T-cell (primary cell): ENCODE results near the gene ATP8A1. TPM values are rescaled to one million over a fixed set of nuclear protein-coding genes. Genes with fewer than 3 reads are reported as not detected.
A peak's percentile ranks its signal among the peaks of the same experiment; 100 is the strongest.

Experiments
- ATAC-seq, 4 experiments: fragments of 200-7000 bp in 3 of 4; fragments of 150-1000 bp in 1 of 4; cut with Tn5 transposase; replicated peaks in 1 of 4; 1 replicate in 3 of 4; 2 replicates in 1 of 4; pipeline ENCODE4 v1.10.0; 2021; ENCODE audit warnings: moderate library complexity in 3 of 4, mild to moderate bottlenecking in 2 of 4, moderate number of reproducible peaks in 1 of 4
- CTCF ChIA-PET, 2 donors: fragments of 300-600 bp; sonication (Branson Sonifier 250); formaldehyde crosslinking; loops; one replicate each; lab custom pipeline; 2022; ENCODE audit warnings: antibody characterized with exemption in 2 of 2; lab: Charles Lee
- POLR2A ChIA-PET, 2 donors: fragments of 300-600 bp; sonication (Branson Sonifier 250); formaldehyde crosslinking; loops; one replicate each; lab custom pipeline; 2022; ENCODE audit warnings: antibody characterized with exemption in 2 of 2; lab: Charles Lee
- DNase-seq, 35 experiments: peaks; one replicate each; pipeline versions ENCODE4 v3.0.0 to v3.0.0-alpha.2; 2013 to 2023
- H3K27ac ChIP-seq: one replicate; pipeline ENCODE4 v1.5.1; 2013; ENCODE audit warnings: low read length
- H3K27me3 ChIP-seq, 2 experiments: replicated peaks in 1 of 2; 1 replicate in 1 of 2; 2 replicates in 1 of 2; pipeline versions ENCODE4 v1.6.1 to v1.7.0; 2013; ENCODE audit warnings: low read length in 1 of 2, mixed read lengths in 1 of 2; ENCODE audit not compliant: control insufficient read depth in 2 of 2, insufficient read depth in 2 of 2; ENCODE audit errors: extremely low read depth in 1 of 2
- H3K36me3 ChIP-seq, 2 donors: 1 replicate in 1 of 2; 2 replicates in 1 of 2; pipeline versions ENCODE4 v1.6.1 to v1.7.0; 2013; ENCODE audit warnings: low read length in 1 of 2; ENCODE audit not compliant: control insufficient read depth in 2 of 2, insufficient read depth in 1 of 2; ENCODE audit errors: extremely low read depth in 1 of 2
- H3K4me1 ChIP-seq, 2 experiments: 1 replicate in 1 of 2; 2 replicates in 1 of 2; pipeline versions ENCODE4 v1.6.1 to v1.7.0; 2013; ENCODE audit warnings: low read length in 2 of 2, mixed read lengths in 1 of 2; ENCODE audit not compliant: insufficient read depth in 2 of 2, control insufficient read depth in 1 of 2; ENCODE audit errors: extremely low read depth in 1 of 2
- H3K4me3 ChIP-seq, 2 donors: 1 replicate in 1 of 2; 2 replicates in 1 of 2; pipeline versions ENCODE4 v1.5.1 to v1.7.0; 2013; ENCODE audit warnings: mild to moderate bottlenecking in 2 of 2, low read length in 1 of 2, moderate library complexity in 1 of 2; ENCODE audit not compliant: control insufficient read depth in 1 of 2; ENCODE audit errors: extremely low read depth in 1 of 2
- H3K9me3 ChIP-seq: 2 replicates; pipeline ENCODE4 v1.7.0; 2013
- H3K27ac Mint-ChIP-seq, 2 donors: one replicate each; pipeline ENCODE4 v1.8.0; 2020 to 2021; ENCODE audit warnings: mild to moderate bottlenecking in 2 of 2, mixed read lengths in 2 of 2
- H3K27me3 Mint-ChIP-seq, 2 donors: one replicate each; pipeline ENCODE4 v1.8.0; 2021 to 2022; ENCODE audit warnings: mixed read lengths in 2 of 2
- H3K36me3 Mint-ChIP-seq: one replicate; pipeline ENCODE4 v1.8.0; 2021; ENCODE audit warnings: mixed read lengths
- H3K4me1 Mint-ChIP-seq, 3 donors: one replicate each; pipeline ENCODE4 v1.8.0; 2020 to 2022; ENCODE audit warnings: mixed read lengths in 3 of 3, mild to moderate bottlenecking in 1 of 3
- H3K4me3 Mint-ChIP-seq, 3 donors: one replicate each; pipeline ENCODE4 v1.8.0; 2020 to 2022; ENCODE audit warnings: mild to moderate bottlenecking in 3 of 3, mixed read lengths in 3 of 3, moderate library complexity in 3 of 3
- H3K9me3 Mint-ChIP-seq, 3 donors: one replicate each; pipeline ENCODE4 v1.8.0; 2020 to 2022; ENCODE audit warnings: mixed read lengths in 3 of 3
- WGBS: methylation state at CpG from one replicate; pipeline ENCODE4 v1.1.5; 2013; ENCODE audit warnings: missing lambda C conversion rate; ENCODE audit not compliant: insufficient coverage; 5-methylcytosine and 5-hydroxymethylcytosine counted together
- total RNA-seq, 35 experiments: library from RNA in 6 of 35; stranded (reverse) in 6 of 35; fragments of 120-200 nt in 1 of 35; gene quantifications; one replicate each; pipeline versions ENCODE4 v1.2.1 to v1.2.4 and lab custom pipeline; 2013 to 2026

Gene ATP8A1
- total RNA-seq, 5 donors from 2014 or later (not counting 1 experiment from before 2014, with no cell fraction given), result 33.7 to 73.2 (median 47.8) TPM

- Mint-ChIP-seq H3K36me3 (no peaks in the 10 kb centered on the region), H3K9me3 (peaks cover 0 to 3% (median 0%) of the 10 kb centered on the region in 3 donors), H3K27me3 (peaks cover 1 to 3% of the 10 kb centered on the region in 2 donors), H3K4me3 (no peak overlapping the region), H3K4me1 (peaks cover 7 to 8% (median 8%) of the 10 kb centered on the region in 3 donors), H3K27ac (no peak overlapping the region)
- Histone ChIP-seq H3K4me1 (peaks cover 0 to 8% of the 10 kb centered on the region in 2 experiments), H3K36me3 (no peaks in the 10 kb centered on the region), H3K27ac (no peak overlapping the region), H3K9me3 (no peaks in the 10 kb centered on the region), H3K4me3 (no peak overlapping the region), H3K27me3 (no peaks in the 10 kb centered on the region)
- DNase-seq (no peak), ATAC-seq (no peak)
- ChIA-PET POLR2A (no interaction called here), CTCF (interaction anchor here (0.5 kb wide), 2 partner anchors 27 to 51 kb away, joined by 4 to 7 read pairs; partner anchors contain the start of gene ATP8A1 (in 1 of the 2))
Observed at GRCh38 chr4:42683393-42683792, 26.5 kb upstream of the ATP8A1 start.

DNA sequence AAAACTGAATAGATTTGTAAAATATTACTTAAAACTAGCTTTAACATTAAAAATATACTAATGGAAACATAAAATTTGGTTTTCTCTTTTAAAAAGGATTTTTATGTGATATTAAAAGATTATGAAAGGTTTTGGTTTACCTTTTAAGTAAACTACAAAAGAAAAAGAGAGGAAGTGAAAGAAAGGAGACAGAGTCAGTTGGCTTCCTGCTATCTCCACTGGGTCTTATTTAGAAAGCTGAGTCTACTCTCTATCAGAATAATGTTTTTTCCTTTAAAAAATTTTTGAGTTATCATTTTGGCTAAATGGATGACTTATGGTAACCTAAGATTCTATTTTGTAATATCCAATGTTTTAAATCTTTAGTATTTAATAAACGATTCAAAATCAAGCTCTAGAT, 21.6 kb upstream of the ATP8A1 start:
- no peaks in the 10 kb centered on the region for H3K27me3 Mint-ChIP-seq
- ChIA-PET CTCF (interaction anchor here in 1 of 2 donors (0.9 to 1.3 kb wide), 2 partner anchors 9 to 31 kb away, joined by 3 to 5 read pairs; no protein-coding TSS in a partner anchor), POLR2A (interaction anchor here in 1 of 2 donors (0.6 kb wide), 1 partner anchor 22 kb away, joined by 3 read pairs; the partner anchor contains the start of gene ATP8A1)
- WGBS, result no CpG with 5 or more reads among the region's 1 CpG
- peak overlapping the region in 1 of 2 donors; percentile 16 for H3K27ac Mint-ChIP-seq
- H3K4me3 Mint-ChIP-seq, result no peak overlapping the region
- H3K4me1 Mint-ChIP-seq, result peaks cover 15 to 18% (median 16%) of the 10 kb centered on the region in 3 donors
- no peaks in the 10 kb centered on the region for H3K36me3 Mint-ChIP-seq
- Histone ChIP-seq H3K4me3 (no peak overlapping the region), H3K4me1 (peaks cover 7 to 17% of the 10 kb centered on the region in 2 experiments), H3K9me3 (no peaks in the 10 kb centered on the region), H3K27me3 (no peaks in the 10 kb centered on the region), H3K36me3 (no peaks in the 10 kb centered on the region), H3K27ac (no peak overlapping the region)
- ATAC-seq (peak in 2 of 4 experiments; percentile 49 to 56), DNase-seq (peak in 1 of 35 experiments; percentile 14)
- H3K9me3 Mint-ChIP-seq, result peaks cover 0 to 3% (median 0%) of the 10 kb centered on the region in 3 donors

DNA sequence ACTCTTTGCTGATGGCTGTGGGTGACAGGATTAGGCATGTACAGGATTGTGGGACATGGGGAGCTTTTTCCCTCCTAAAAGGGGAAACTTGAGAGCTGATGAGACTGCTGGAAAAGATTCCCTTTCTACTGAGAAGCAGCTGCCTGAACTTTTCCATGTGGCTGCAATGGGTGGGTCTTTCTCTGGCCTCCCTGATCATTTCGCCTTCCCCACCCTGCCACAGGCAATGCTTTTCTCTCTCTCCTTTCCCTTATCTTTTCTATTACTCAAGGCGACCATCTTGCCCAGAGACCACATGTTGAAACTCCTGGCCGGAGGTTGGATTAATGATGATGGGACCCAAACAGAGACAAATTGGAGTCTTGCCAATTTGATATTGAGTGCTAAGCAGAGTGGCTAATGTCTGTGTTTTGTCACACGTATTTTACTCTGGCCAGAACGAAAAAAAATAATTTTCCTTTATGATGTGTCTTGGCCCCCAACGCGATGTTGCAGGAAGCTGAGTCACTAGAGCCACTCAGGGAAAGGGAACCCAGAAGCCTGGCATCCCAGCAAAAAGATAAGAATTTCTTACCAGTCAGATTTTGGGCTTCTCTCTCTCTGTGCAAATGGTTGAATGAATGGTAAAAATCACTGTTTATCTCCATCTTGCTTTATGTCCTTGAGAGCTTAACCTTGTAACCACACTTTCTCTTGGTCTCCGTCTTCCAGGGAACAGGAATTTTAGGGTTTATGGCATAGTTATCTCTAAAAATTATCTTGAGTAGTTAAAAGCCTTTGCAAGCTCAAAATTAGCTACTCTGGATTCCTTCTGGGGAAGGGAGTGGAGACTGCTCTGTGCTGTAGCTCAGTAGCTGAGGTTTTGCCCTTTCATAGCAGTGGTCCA, 19.4 kb upstream of the ATP8A1 start:
- ATAC-seq (no peak), DNase-seq (no peak)
- H3K4me3 ChIP-seq, result no peak overlapping the region
- Mint-ChIP-seq H3K9me3 (peaks cover 0 to 3% (median 0%) of the 10 kb centered on the region in 3 donors), H3K36me3 (no peaks in the 10 kb centered on the region), H3K4me1 (peaks cover 35 to 37% (median 36%) of the 10 kb centered on the region in 3 donors), H3K27ac (no peak overlapping the region), H3K4me3 (no peak overlapping the region), H3K27me3 (no peaks in the 10 kb centered on the region)
- WGBS, result 93% methylated on average over 5 of the region's 8 CpGs
- no peaks in the 10 kb centered on the region for H3K27me3 ChIP-seq
- H3K9me3 ChIP-seq, result no peaks in the 10 kb centered on the region
- no peaks in the 10 kb centered on the region for H3K36me3 ChIP-seq
- H3K4me1 ChIP-seq, result peaks cover 19 to 36% of the 10 kb centered on the region in 2 experiments
- CTCF ChIA-PET, result no interaction called here
- no peak overlapping the region for H3K27ac ChIP-seq
- POLR2A ChIA-PET, result interaction anchor here in 1 of 2 donors (0.6 kb wide), 1 partner anchor 54 kb away, joined by 3 read pairs; no protein-coding TSS in a partner anchor

GRCh38 chr4:42673082-42673425, 16.1 kb upstream of the ATP8A1 start:
- peak overlapping the region in 1 of 3 donors; percentile 51 for H3K4me3 Mint-ChIP-seq
- no peaks in the 10 kb centered on the region for H3K9me3 ChIP-seq
- H3K9me3 Mint-ChIP-seq, result no peaks in the 10 kb centered on the region
- H3K27ac Mint-ChIP-seq, result peak overlapping the region; percentile 80 to 94
- H3K36me3 ChIP-seq, result no peaks in the 10 kb centered on the region
- H3K36me3 Mint-ChIP-seq, result no peaks in the 10 kb centered on the region
- no CpG with 5 or more reads among the region's 2 CpGs for WGBS
- peaks cover 43 to 46% (median 43%) of the 10 kb centered on the region in 3 donors for H3K4me1 Mint-ChIP-seq
- H3K27me3 Mint-ChIP-seq, result no peaks in the 10 kb centered on the region
- POLR2A ChIA-PET, result interaction anchor here in 1 of 2 donors (1.7 kb wide), 1 partner anchor 16 kb away, joined by 12 read pairs; the partner anchor contains the start of gene ATP8A1
- peaks cover 29 to 34% of the 10 kb centered on the region in 2 experiments for H3K4me1 ChIP-seq
- peak overlapping the region; percentile 68 for H3K27ac ChIP-seq
- no peaks in the 10 kb centered on the region for H3K27me3 ChIP-seq
- CTCF ChIA-PET, result interaction anchor here in 1 of 2 donors (1.9 kb wide), 1 partner anchor 16 kb away, joined by 5 read pairs; the partner anchor contains the start of gene ATP8A1
- DNase-seq, result peak in 9 of 35 experiments; percentile 3 to 40 (median 11)
- no peak overlapping the region for H3K4me3 ChIP-seq
- ATAC-seq, result peak in 3 of 4 experiments; percentile 30 to 43 (median 31)

DNA sequence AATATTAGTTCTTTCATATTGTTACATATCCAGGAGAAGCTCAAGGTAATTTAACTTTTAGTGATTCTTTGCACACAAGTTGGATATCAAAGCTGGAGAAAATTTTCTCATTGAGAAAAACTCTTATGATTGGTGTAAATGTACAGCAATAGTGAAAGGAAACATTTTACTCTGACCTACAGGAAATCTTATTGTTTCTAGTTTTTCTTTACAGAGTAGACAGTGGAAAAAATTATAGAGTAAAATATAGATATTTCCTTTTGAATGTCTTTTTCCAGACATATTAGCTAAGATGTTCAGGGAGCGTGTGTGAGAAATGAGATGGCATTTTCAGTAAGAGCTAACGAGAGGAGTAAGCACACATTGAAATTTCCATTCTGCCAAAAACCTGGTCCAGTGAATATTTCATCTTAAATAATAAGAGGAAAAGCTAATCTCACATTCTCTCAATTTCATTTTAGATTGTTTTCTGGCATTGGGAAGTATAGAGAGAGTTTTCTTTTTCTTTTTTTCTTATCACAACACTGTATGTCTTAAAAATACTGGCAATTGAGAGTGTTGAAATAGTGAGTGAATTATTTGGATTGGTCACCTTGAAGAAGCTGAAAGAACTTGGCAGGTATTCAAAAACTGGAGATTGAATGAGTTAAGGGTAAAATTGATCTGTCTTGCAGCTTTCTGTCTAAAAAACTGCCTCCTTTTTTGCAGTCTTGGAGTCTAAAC, 15.6 kb upstream of the ATP8A1 start:
- ATAC-seq, result no peak
- Histone ChIP-seq H3K9me3 (no peaks in the 10 kb centered on the region), H3K36me3 (no peaks in the 10 kb centered on the region), H3K4me3 (no peak overlapping the region), H3K4me1 (peaks cover 29 to 30% of the 10 kb centered on the region in 2 experiments), H3K27ac (peak overlapping the region; percentile 68), H3K27me3 (no peaks in the 10 kb centered on the region)
- POLR2A ChIA-PET, result interaction anchor here in 1 of 2 donors (1.7 kb wide), 1 partner anchor 15 kb away, joined by 12 read pairs; the partner anchor contains the start of gene ATP8A1
- no peaks in the 10 kb centered on the region for H3K9me3 Mint-ChIP-seq
- H3K27ac Mint-ChIP-seq, result peak overlapping the region; percentile 89 to 94
- WGBS, result no CpG with 5 or more reads among the region's 2 CpGs
- no peak for DNase-seq
- CTCF ChIA-PET, result interaction anchor here in 1 of 2 donors (1.9 kb wide), 1 partner anchor 16 kb away, joined by 5 read pairs; the partner anchor contains the start of gene ATP8A1
- no peaks in the 10 kb centered on the region for H3K36me3 Mint-ChIP-seq
- peaks cover 39 to 41% (median 40%) of the 10 kb centered on the region in 3 donors for H3K4me1 Mint-ChIP-seq
- H3K27me3 Mint-ChIP-seq, result no peaks in the 10 kb centered on the region
- peak overlapping the region in 1 of 3 donors; percentile 51 for H3K4me3 Mint-ChIP-seq
